CD4-positive, alpha-beta T cell treated with Interleukin-12 subunit alpha and Interleukin-12 subunit beta, for 1 hour (primary cell): Measurements from ENCODE around the gene C6orf89.
A peak's percentile ranks its signal among the peaks of the same experiment; 100 is the strongest.

Experiments used
- DNase-seq: peaks from one replicate; pipeline ENCODE4 v3.0.0-alpha.2; 2020

C6orf89 gene

DNA sequence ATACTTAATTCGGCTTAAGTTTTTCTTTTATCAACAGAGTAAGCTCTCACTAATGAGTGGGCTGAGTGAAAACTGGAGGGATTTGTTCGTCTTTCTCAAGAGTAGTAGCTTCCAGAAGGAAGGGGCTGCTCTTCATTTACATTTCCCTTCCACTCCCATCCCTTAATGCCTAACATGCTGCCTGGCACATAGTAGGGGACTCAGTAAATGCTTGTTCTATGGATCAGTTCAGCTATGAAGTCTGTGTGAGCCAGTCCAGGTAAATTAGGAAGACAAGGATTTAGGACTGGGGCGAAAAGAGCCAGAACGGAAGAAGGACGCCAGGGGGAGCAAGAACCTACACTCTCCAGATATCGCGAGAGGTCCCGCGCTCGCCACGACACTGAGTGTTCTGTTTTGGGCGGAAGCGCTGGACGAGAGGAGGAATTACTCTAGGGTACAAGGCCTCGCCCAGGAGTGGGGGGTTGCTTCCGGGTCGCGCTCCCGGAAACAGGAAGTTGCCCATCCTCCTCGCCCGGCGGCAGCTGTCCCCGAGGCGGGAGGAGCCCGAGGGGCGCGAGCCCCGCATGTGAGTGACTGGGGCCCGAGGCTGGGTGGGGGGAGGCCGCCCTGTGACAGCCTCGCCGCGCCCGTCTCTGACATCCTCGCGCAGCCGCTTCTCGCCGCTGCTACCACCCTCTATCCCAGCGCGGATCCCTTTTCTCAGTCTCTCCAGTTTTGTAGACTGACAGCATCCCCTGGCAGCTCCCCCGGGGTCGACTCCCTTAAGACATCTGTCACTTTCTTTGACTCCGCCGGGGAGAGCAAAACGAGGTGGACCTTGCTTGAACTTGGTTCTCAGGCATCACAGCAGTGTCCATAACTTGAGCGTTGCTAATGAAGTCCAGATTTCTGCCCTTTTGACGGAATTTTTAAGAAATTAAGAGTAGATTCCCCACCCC is at the start of gene C6orf89:
TSS of gene C6orf89 (plus strand) at position 492 of the 941 bp plus-strand sequence. CDS start 13,493 bp downstream, outside the sequence.
- peak; percentile 98 for DNase-seq

DNA sequence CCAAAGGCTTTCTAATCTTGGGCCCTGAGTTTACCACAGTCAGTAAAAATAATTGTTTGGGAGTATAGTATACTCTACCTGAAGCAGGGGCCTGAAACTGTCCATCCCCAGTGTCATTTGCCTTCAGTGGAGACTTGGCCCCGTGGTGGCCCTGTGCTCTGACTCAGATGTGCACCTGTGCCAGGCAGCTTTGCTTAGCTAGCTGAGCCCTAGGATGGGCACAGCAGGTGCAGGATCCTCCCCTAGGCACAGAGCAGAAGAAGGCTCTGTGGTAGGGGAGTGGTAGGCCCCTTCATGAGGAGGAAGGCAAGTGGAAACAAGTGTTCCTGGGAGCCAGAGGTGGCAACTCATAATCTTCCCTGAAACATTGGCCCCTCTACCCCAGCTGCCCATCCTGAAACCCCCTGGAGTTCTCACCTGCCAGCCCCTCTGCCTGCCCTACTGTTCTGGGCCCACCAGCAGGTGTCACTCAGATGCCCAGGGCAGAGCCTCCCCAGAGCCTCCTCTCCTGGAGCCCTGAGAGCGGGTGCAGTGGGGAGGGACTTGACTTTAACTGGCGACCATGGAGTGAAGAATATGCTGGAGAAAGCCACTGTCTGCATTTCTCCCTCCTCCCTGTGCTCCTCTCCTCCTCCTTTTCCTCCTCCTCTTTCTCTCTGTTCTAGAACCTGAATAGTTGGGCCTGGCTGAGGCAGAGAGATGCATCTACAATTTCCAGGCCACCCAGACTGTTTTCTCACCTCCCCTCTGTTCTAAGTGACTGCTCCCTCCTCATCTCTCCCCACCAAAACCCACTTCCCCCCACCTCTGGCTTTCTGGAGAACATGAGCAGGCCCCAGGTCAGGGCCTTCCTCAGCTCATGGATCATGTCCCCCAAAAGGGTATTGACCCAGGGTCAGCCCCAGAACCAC is 49.4 kb upstream of the C6orf89 start:
- DNase-seq = no peak

- DNase-seq = no peak
Measured at GRCh38 chr6:36837022-36837339, 48.8 kb upstream of the C6orf89 start.

GRCh38 chr6:36837686-36838085 is 48.1 kb upstream of the C6orf89 start:
- no peak for DNase-seq

DNA sequence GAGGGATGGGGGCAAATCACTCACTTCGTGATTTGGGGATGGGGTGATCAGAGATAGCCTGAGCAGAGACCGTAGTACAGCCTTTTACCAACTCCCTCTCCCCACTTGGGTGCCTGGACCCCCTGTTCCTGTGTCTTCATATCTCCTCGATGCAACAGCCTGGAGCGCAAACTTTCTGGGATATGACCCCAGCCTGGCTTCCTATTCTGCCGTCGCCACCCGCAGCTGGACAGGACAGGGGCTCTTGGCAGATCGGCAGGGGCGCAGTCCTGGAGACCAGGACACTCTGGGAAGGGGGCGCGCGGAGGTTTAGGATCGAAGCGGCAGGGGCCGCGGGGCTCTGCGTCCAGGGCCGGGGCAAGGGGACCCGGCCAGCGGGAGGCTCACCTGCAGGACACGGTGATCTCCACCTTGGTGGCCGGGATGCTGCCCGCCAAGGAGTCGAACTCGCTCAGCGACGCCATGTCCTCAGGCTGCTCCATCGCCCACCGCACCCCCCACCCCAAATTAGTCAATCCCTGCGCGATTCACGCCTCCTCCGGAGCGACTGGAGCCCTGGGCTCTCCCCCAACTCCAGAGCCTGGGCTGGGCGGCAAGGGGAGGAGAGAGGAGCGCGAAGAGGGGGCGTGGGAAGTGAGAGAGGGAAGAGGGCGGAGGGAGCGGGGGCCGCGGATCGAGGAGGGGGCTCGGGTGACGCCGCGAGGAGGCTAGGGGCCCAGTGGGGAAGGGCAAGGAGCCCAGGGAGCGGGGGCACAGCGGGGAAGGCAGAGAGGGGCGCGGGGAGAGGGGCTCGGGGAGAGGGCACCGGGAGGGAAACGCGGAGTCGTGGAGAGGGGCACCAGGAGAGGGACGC is 46.6 kb upstream of the C6orf89 start, which contains the start of gene CPNE5:
TSS of gene CPNE5 (minus strand) at position 549 of the 853 bp plus-strand sequence. CDS start at position 482, 67 bp downstream.
- no peak for DNase-seq

DNA sequence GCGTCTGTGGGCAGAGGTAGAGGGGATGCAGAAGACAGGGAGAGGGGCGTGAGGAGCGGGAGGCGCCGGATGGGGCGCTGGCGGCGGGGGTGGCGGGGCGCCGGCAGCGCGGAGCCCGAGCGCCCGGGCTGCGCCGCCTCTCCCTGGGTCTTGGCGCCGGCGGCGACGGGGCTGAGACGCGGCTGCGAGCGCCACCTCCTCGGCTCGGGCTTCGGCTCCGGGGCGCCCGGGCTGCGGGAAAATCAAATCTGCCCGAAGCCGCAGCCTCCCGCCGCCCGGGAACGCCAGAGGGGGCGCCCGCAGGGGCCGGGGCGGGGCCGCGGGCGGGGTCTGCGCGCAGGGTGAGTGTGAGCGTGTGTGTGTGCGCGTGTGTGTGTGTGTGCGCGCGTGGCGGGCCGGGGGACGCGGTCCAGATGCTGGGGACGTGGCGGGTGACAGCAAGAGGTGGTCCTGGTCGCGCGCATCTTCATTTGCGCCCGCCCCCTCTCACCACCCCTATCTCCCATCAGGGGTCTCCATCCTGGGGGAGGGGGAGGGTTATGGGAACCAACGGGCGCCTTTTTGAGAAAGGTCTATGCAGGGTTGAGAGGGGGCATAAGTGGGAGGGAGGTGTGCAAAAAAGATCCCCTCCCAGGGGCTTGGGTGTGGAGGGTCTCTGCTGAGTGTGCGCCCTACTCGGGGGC is 45.9 kb upstream of the C6orf89 start:
- peak; percentile 57 for DNase-seq

DNA sequence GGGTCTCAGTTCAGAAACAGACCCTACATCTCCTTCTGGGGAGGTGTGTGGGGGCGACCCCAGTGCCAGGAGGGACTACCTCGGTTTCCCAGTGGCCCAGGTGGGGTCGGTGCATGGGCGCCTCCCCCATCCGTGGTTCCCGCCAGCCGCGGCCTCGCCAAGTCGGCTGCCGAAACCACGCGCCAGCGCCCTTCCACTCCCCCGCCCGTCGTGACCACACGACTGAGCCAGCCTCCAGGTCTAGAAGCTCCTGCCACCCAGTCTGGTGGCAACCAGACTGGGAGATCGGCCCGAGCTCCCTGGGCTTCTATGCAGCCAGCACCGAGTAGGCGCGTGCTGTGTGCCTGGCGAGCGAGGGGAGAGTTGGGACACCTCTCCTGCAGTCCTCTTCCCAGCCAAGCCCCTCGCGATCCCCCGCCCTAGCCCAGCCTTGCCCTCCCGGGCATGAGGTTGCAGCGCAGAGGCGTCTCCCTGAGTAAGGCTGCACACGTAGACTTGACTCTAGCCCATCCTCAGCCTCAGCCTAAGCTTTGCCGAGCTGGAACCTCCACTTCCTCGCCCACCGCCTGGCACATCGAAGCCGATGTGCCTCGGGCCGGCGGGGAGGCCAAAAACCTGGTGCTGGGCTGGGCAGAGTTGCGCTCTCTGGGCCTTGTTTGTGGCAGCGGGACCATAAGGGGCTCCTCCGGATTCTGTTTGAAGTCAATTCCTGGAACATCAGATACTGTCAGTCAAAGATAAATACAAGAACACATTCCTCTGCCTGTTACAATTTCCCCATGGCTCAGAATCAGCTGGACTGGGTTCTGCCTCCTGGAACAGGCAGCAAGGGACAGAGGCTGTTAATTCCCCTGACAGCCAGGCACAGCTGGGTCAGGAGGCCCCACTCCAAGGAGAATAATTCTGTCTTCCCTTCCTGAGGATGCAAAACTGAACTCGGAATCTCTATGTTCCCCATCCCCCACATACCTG is 45.0 kb upstream of the C6orf89 start:
- peak; percentile 31 for DNase-seq

DNA sequence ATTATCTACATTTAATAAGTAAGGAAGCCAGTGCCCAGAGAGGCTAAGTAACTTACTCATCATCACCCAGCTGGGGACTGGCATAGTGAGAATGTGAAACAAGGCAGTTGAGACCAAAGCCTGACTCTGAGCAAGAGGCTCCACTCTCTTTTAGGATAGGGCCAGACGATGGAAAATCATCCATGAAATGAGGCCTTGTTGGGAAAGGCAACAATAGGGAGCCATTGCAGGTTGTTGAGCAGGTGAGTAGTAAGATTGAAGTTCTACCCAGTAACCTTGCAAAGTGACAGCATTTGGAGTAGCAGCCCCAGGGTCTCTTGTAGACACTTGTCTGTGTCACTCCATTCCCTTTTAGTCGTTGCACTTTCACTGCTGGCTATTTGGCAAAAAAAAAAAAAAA is 44.0 kb upstream of the C6orf89 start:
- DNase-seq = no peak

GRCh38 chr6:36843170-36843569 is 42.6 kb upstream of the C6orf89 start:
- DNase-seq = no peak

DNA sequence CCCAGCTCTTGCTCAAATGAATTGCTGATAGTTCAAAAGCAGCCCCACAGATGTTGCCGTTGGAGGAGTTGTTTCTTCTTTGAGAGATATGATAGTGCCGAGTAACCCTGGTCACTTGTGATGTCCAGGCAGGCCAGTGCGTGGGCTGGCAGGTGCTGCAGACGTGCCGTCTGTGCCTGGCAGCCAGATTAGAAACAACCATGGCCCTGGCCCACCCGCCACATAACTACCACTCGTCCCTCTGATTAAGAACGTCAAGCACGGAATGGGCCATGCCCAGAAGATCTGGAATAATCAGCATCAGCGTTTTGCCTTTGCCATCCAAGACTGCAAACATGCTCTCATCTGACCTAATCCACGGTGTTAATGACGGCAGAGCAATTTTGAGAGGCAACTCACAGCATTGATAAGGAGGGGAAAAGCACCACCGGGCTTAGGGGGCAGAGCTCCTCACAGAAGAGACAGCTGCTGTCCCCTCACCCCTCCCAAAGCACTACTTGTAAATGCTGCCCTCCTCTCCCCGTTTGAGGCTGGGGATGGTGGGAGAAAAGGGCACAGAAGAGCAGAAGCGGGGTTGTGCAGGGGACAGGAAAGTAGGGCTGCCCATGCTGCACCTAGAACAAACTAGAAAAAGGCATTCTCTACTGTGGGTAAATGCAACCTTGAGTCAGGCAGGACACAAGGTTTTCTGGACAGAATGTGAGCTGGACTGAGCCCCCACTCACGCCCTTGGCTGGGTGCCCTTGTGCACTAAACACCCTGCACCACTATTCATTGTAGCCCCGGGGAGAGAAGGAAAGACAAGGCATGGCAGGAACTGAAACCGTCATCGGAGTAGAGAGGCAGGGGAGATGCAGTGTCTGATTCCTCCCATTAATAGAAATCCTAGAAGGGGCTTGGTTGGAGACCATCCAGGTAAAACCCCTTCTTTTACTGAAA is 41.3 kb upstream of the C6orf89 start:
- no peak for DNase-seq

DNA sequence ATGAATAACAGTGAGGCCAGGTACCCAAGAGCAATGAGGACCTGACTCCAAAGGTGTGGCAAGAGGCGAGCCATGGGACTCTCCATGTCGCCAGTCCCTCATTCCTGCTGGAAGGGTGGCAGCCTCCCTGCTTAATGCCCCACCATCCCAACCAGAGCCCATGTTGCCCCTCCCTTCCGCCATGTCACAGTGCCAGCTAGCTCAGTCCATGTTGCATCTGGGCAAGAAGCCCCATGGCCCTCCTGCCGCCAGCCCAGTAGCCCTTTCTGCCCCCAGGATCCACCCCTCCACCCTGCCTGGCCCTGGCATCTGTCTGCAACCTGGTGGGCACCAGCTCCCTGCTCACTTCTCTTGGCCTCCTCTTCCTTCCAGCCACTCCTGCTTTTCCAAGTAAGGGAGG is 40.5 kb upstream of the C6orf89 start:
- DNase-seq = no peak

DNA sequence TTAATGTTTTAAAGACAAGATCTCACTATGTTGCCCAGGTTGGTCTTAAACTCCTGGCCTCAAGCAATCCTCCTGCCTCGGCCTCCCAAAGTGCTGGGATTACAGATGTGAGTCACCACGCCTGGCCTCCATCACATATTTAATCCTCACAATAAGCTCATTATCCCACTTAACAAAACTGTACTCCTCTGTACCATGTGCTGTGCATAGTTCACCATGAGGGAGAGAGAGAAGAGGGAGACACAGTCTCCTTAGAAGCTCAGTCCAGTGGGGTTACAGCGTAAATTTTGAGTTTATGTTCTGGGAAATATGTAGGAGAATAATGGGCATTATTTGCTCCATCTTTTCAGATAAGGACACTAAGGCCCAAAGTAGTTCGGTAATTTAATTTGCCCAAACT is 38.6 kb upstream of the C6orf89 start:
- no peak for DNase-seq

DNA sequence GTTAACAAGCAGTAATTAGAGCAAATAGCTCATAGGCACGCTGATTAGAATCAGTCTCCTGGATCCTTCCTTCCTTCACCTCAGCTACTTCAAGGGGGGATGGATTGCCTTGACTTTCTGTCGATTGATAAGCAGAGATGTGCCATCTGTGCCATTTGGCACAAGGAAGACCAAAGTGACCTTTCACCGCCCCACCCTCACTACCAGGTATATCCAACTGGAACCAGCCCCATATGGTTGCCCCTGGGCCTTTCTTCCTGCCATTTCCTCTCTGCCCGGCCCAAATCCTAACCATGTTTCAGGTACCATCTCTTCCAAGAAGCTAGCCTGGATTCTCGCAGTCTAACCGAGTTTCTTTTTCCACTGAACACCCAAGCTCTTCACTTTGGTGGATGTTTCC is 37.8 kb upstream of the C6orf89 start:
- DNase-seq = no peak

GRCh38 chr6:36848658-36849441 is 36.9 kb upstream of the C6orf89 start:
- no peak for DNase-seq

- no peak for DNase-seq
Measured at GRCh38 chr6:36850021-36850420, 35.7 kb upstream of the C6orf89 start.

- DNase-seq = peak; percentile 58
Measured at GRCh38 chr6:36851149-36851614, 34.6 kb upstream of the C6orf89 start.

GRCh38 chr6:36851626-36852025 is 34.1 kb upstream of the C6orf89 start:
- DNase-seq = no peak

GRCh38 chr6:36852481-36853147 is 33.1 kb upstream of the C6orf89 start:
- DNase-seq = no peak
